HFFc6 (cell line): ENCODE data around the gene ZNF554. TPM values are rescaled to one million over a fixed set of nuclear protein-coding genes. Genes with fewer than 3 reads are reported as not detected.
A peak's percentile ranks its signal among the peaks of the same experiment; 100 is the strongest.

Source experiments
- DNase-seq: peaks from one replicate; pipeline ENCODE4 v3.0.0-alpha.2; 2018
- H3K27ac Mint-ChIP-seq: 2 replicates; pipeline ENCODE4 v1.8.0; 2020; ENCODE audit warnings: mild to moderate bottlenecking, mixed read lengths
- H3K27me3 Mint-ChIP-seq: 2 replicates; pipeline ENCODE4 v1.8.0; 2021; ENCODE audit warnings: mild to moderate bottlenecking, moderate library complexity, mixed read lengths; ENCODE audit not compliant: insufficient read depth
- H3K36me3 Mint-ChIP-seq: 2 replicates; pipeline ENCODE4 v1.8.0; 2021; ENCODE audit warnings: low read depth, mixed read lengths
- H3K4me1 Mint-ChIP-seq: 2 replicates; pipeline ENCODE4 v1.8.0; 2020; ENCODE audit warnings: low read depth, mixed read lengths
- H3K4me3 Mint-ChIP-seq: 2 replicates; pipeline ENCODE4 v1.8.0; 2020; ENCODE audit warnings: mild to moderate bottlenecking, moderate library complexity, mixed read lengths
- H3K9me3 Mint-ChIP-seq: 2 replicates; pipeline ENCODE4 v1.8.0; 2020; ENCODE audit warnings: mild to moderate bottlenecking, mixed read lengths
- CTCF ChIP-seq: fragments of 200-600 bp; sonication (generic); IDR thresholded peaks from 2 replicates; pipeline ENCODE4 v1.5.0; 2021; ENCODE audit warnings: antibody characterized with exemption, mild to moderate bottlenecking
- total RNA-seq, 6 experiments: library from RNA; stranded (reverse); fragmentation: NEBNext Ultra II Directional; extraction: Animal tissue kit (Norgen Biotek cat#: 25700); gene quantifications; 2 replicates in 1 of 6; 3 replicates in 5 of 6; pipeline ENCODE4 v1.2.3, GENCODE V29; 2021

Gene ZNF554
- total RNA-seq, 6 experiments from 2014 or later = 1.6 to 2.4 (median 2.2) TPM

GRCh38 chr19:2774953-2775555 is 44.6 kb upstream of the ZNF554 start:
- Mint-ChIP-seq H3K4me3 (peak overlapping the region; percentile 79; the same call in 1 of the 2 replicates), H3K4me1 (peaks cover 24% of the 10 kb centered on the region), H3K36me3 (peaks cover 24% of the 10 kb centered on the region)

GRCh38 chr19:2775556-2776430 is 43.9 kb upstream of the ZNF554 start:
- no peak for TF ChIP-seq CTCF
- H3K36me3 Mint-ChIP-seq = peaks cover 29% of the 10 kb centered on the region
- H3K9me3 Mint-ChIP-seq = no peaks in the 10 kb centered on the region
- peak overlapping the region; percentile 79 for H3K4me3 Mint-ChIP-seq
- H3K27ac Mint-ChIP-seq = peak overlapping the region; percentile 87
- no peak for DNase-seq
- H3K27me3 Mint-ChIP-seq = no peaks in the 10 kb centered on the region; the same call in 1 of the 2 replicates
- H3K4me1 Mint-ChIP-seq = peaks cover 31% of the 10 kb centered on the region

More at GRCh38 chr19:2774953-2775555, 44.6 kb upstream of the ZNF554 start:
- Mint-ChIP-seq H3K9me3 (no peaks in the 10 kb centered on the region), H3K27ac (peak overlapping the region; percentile 87), H3K27me3 (no peaks in the 10 kb centered on the region; the same call in 1 of the 2 replicates)
- no peak for TF ChIP-seq CTCF
- DNase-seq = no peak

GRCh38 chr19:2777952-2778683 is 41.5 kb upstream of the ZNF554 start:
- Mint-ChIP-seq H3K27me3 (no peaks in the 10 kb centered on the region; the same call in 1 of the 2 replicates), H3K4me1 (peaks cover 40% of the 10 kb centered on the region), H3K36me3 (peaks cover 29% of the 10 kb centered on the region), H3K9me3 (no peaks in the 10 kb centered on the region), H3K4me3 (no peak overlapping the region), H3K27ac (no peak overlapping the region)
- no peak for DNase-seq
- TF ChIP-seq CTCF = no peak

GRCh38 chr19:2779121-2779740 is 40.4 kb upstream of the ZNF554 start:
- Mint-ChIP-seq H3K9me3 (no peaks in the 10 kb centered on the region), H3K4me3 (no peak overlapping the region), H3K27me3 (no peaks in the 10 kb centered on the region; the same call in 1 of the 2 replicates), H3K27ac (no peak overlapping the region), H3K36me3 (peaks cover 29% of the 10 kb centered on the region), H3K4me1 (peaks cover 47% of the 10 kb centered on the region)
- no peak for TF ChIP-seq CTCF
- DNase-seq = no peak

- Mint-ChIP-seq H3K27ac (peak overlapping the region; percentile 8; the same call in 1 of the 2 replicates), H3K36me3 (peaks cover 23% of the 10 kb centered on the region), H3K4me3 (no peak overlapping the region; the same call in 1 of the 2 replicates), H3K27me3 (no peaks in the 10 kb centered on the region; the same call in 1 of the 2 replicates), H3K9me3 (no peaks in the 10 kb centered on the region), H3K4me1 (peaks cover 44% of the 10 kb centered on the region)
- TF ChIP-seq CTCF = no peak
- no peak for DNase-seq
These were observed 39.4 kb upstream of the ZNF554 start for GRCh38 chr19:2780284-2780683.
